Liver (tissue), 3 donors: ENCODE measurements around the gene SMIM27.

Experiments used
- ATF3 ChIP-seq: IDR thresholded peaks from 2 replicates; pipeline ENCODE4 v1.6.1; 2016; ENCODE audit warnings: antibody characterized with exemption
- CTCF ChIP-seq: fragments of 150-350 bp; IDR thresholded peaks from 2 replicates; pipeline ENCODE4 v1.5.1; 2017; ENCODE audit warnings: improper control_type of control experiment, low read depth, low read length; ENCODE audit not compliant: missing input control
- FOXA1 ChIP-seq: IDR thresholded peaks from 2 replicates; pipeline ENCODE4 v1.6.1; 2016; ENCODE audit warnings: antibody characterized with exemption
- HNF4A ChIP-seq, 2 donors: conservative IDR thresholded peaks; 2 replicates each; pipeline ENCODE4 v1.6.1; 2016; ENCODE audit warnings: antibody characterized with exemption in 2 of 2, mild to moderate bottlenecking in 2 of 2
- JUND ChIP-seq, 2 donors: IDR thresholded peaks; 2 replicates each; pipeline ENCODE4 v1.6.1; 2016; ENCODE audit warnings: antibody characterized with exemption in 2 of 2
- MAX ChIP-seq: IDR thresholded peaks from 2 replicates; pipeline ENCODE4 v1.6.1; 2016; ENCODE audit warnings: antibody characterized with exemption
- RAD21 ChIP-seq, 2 donors: IDR thresholded peaks; 2 replicates each; pipeline ENCODE4 v1.6.1; 2016; ENCODE audit warnings: antibody characterized with exemption in 2 of 2, mild to moderate bottlenecking in 2 of 2
- REST ChIP-seq: IDR thresholded peaks from 2 replicates; pipeline ENCODE4 v1.6.1; 2016; ENCODE audit warnings: antibody characterized with exemption, mild to moderate bottlenecking
- TAF1 ChIP-seq: conservative IDR thresholded peaks from 2 replicates; pipeline ENCODE4 v1.6.1; 2016; ENCODE audit warnings: antibody characterized with exemption, mild to moderate bottlenecking
- YY1 ChIP-seq: IDR thresholded peaks from 2 replicates; pipeline ENCODE4 v1.6.1; 2016; ENCODE audit warnings: antibody characterized with exemption, mild to moderate bottlenecking
- ZBTB33 ChIP-seq: IDR thresholded peaks from 2 replicates; pipeline ENCODE4 v1.6.1; 2016; ENCODE audit warnings: antibody characterized with exemption
- donor health status: healthy.
- donor health status: healthy.

- TF ChIP-seq CTCF = no peak
- no peak for TF ChIP-seq YY1
- no peak for TF ChIP-seq RAD21 (IDR thresholded peaks at IDR 0.05)
- TF ChIP-seq TAF1 = no peak
- TF ChIP-seq ATF3 = no peak
- TF ChIP-seq JUND (IDR thresholded peaks at IDR 0.05) = no peak
- TF ChIP-seq HNF4A (conservative IDR thresholded peaks at IDR 0.05) = no peak
- TF ChIP-seq ZBTB33 = no peak
- TF ChIP-seq REST = no peak
- TF ChIP-seq FOXA1 = no peak
- no peak for TF ChIP-seq MAX
Observed at GRCh38 chr9:32543047-32543446, 9.1 kb upstream of the SMIM27 start.
